SK-N-MC (cell line): ENCODE data around the gene CCDC33.

Experiments
- DNase-seq: peaks from one replicate; pipeline ENCODE4 v3.0.0-alpha.2; 2011; ENCODE audit warnings: low read depth, low spot score
- H3K27ac ChIP-seq: fragments of 200-600 bp; sonication (generic); 2 replicates; pipeline ENCODE4 v1.5.1; 2016; ENCODE audit warnings: mixed run types
- H3K36me3 ChIP-seq: fragments of 200-600 bp; sonication (generic); 2 replicates; pipeline ENCODE4 v1.6.1; 2017; ENCODE audit warnings: antibody characterized with exemption, low read length, mixed read lengths; ENCODE audit not compliant: insufficient read depth
- H3K4me3 ChIP-seq: fragments of 200-600 bp; sonication (generic); 2 replicates; pipeline ENCODE4 v1.5.1; 2016
- H3K9ac ChIP-seq: fragments of 200-600 bp; sonication (generic); 2 replicates; pipeline ENCODE4 v1.8.0; 2017; ENCODE audit warnings: mixed run types, mixed read lengths; ENCODE audit not compliant: insufficient read length
- H3K9me3 ChIP-seq: fragments of 200-600 bp; sonication (generic); 2 replicates; pipeline ENCODE4 v1.6.1; 2017; ENCODE audit warnings: low read depth, mild to moderate bottlenecking, antibody characterized with exemption, low read length, moderate library complexity, mixed read lengths
- EZH2 ChIP-seq: fragments of 200-600 bp; sonication (generic); IDR thresholded peaks from one replicate; pipeline ENCODE4 v1.6.1; 2017; ENCODE audit warnings: antibody characterized with exemption
- FOXP2 ChIP-seq: optimal IDR thresholded peaks from 2 replicates; pipeline ENCODE3; 2011; ENCODE audit warnings: mild to moderate bottlenecking, moderate library complexity; ENCODE audit not compliant: insufficient read depth; ENCODE audit errors: extremely low read length, control extremely low read depth
- POLR2AphosphoS5 ChIP-seq: IDR thresholded peaks from 2 replicates; pipeline ENCODE4 v1.6.1; 2012; ENCODE audit warnings: mild to moderate bottlenecking, low read depth, low read length, borderline replicate concordance

The CCDC33 gene

GRCh38 chr15:74362482-74362881 lies 126.4 kb downstream of the CCDC33 start:
- Histone ChIP-seq H3K36me3 (no peaks in the 10 kb centered on the region), H3K4me3 (no peak overlapping the region), H3K9ac (no peak overlapping the region), H3K27ac (no peak overlapping the region), H3K9me3 (no peaks in the 10 kb centered on the region)
- DNase-seq: no peak
- no peak for TF ChIP-seq FOXP2
- TF ChIP-seq EZH2: no peak
- TF ChIP-seq POLR2AphosphoS5: no peak

- H3K36me3 ChIP-seq: no peaks in the 10 kb centered on the region
- H3K4me3 ChIP-seq: no peak overlapping the region
- H3K27ac ChIP-seq: no peak overlapping the region
- DNase-seq: no peak
- no peak overlapping the region for H3K9ac ChIP-seq
- no peaks in the 10 kb centered on the region for H3K9me3 ChIP-seq
- TF ChIP-seq POLR2AphosphoS5 (no peak), EZH2 (no peak), FOXP2 (no peak)
Measured at GRCh38 chr15:74364936-74365597, 128.9 kb downstream of the CCDC33 start.

DNA sequence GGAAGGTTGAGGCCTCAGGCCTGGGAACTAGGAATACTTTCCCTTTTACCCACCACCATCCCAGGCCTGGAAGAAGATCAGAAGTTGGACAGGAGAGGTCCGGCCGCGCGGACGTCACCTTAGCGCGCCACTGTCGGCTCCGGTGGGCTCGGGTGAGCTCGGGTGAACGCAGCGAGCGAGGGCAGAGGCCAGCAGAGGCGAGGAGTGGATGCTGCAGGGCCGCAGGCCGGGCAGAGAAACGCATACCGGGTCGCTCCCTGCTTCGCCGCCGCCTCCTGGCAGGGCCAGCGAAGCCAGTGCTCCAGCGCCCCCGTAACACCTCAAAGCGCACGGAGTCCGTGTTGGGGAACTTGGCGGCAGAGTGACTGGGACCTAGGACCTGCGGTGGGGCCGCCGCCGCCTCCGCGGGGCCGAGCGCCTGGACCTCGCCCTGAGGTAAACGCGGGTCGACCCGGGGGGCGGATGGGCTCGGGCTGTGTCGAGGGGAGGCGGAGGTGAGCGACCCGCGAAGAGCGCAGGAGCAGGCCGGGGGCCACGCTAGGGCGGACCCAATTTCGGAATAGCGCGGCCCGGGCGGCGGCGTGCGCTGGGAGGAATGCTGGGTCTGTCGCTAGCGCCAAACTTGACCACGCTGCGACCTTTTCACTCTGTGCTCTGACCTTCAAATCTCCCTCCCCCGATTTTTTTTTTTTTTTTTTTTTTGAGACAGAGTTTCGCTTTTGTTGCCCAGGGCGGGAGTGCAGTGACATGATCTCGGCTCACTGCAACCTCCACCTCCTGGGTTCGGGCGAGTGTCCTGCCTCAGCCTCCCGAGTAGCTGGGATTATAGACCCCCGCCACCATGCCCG lies 129.7 kb downstream of the CCDC33 start:
- H3K9me3 ChIP-seq: no peaks in the 10 kb centered on the region
- H3K36me3 ChIP-seq: no peaks in the 10 kb centered on the region
- no peak for DNase-seq
- H3K4me3 ChIP-seq: no peak overlapping the region
- TF ChIP-seq FOXP2 (no peak), EZH2 (no peak), POLR2AphosphoS5 (no peak)
- no peak overlapping the region for H3K27ac ChIP-seq
- H3K9ac ChIP-seq: no peak overlapping the region

- no peak for DNase-seq
- no peaks in the 10 kb centered on the region for H3K9me3 ChIP-seq
- no peak within 1 kb of the TSS for H3K27ac ChIP-seq
- H3K36me3 ChIP-seq: no peaks in the 10 kb centered on the region
- no peak within 1 kb of the TSS for H3K4me3 ChIP-seq
- TF ChIP-seq EZH2 (no peak), FOXP2 (no peak), POLR2AphosphoS5 (no peak)
- H3K9ac ChIP-seq: no peak within 1 kb of the TSS
Measured at GRCh38 chr15:74367296-74367854, 131.2 kb downstream of the CCDC33 start, which contains the start of gene CYP11A1. TSS of gene CYP11A1 (minus strand) at chr15:74367646. CDS start at chr15:74367585, 61 bp downstream.

GRCh38 chr15:74368121-74368520 lies 132.0 kb downstream of the CCDC33 start:
- Histone ChIP-seq H3K9me3 (no peaks in the 10 kb centered on the region), H3K27ac (no peak overlapping the region), H3K9ac (no peak overlapping the region), H3K36me3 (no peaks in the 10 kb centered on the region), H3K4me3 (no peak overlapping the region)
- TF ChIP-seq FOXP2 (no peak), POLR2AphosphoS5 (no peak), EZH2 (no peak)
- no peak for DNase-seq

DNA sequence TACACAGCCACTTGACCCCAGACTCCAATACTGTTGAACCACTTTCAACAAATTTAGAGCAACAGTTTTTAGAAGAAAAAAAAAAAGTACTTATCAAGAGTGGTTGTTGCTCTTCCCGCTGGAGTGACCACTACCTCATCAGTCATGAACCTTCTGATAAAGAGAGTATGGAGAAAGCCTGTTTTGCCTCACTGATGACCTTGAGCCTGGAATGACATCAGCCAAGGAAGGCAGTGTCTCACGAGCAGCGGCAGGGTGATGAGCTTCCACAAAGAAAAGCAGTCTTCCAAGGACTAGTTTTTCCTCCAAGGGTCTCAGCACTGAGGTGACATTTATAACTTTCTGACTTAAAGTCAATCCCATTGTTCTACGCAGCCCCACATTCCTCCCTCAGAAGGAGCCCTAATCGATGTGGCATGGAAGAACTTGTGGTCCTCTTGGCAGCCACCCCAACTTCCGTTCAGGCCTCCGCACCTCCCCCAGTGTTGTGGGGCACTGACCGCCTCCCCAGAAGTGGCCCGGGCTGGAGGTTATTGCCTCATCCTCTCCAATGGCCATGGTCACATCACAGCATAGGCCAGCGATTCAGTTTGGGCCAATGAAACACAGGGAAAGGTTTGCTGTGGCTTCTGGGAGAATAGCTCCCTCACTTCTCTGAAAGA lies 133.1 kb downstream of the CCDC33 start:
- no peak overlapping the region for H3K27ac ChIP-seq
- no peaks in the 10 kb centered on the region for H3K36me3 ChIP-seq
- TF ChIP-seq EZH2 (no peak), POLR2AphosphoS5 (no peak), FOXP2 (no peak)
- no peaks in the 10 kb centered on the region for H3K9me3 ChIP-seq
- DNase-seq: no peak
- no peak overlapping the region for H3K4me3 ChIP-seq
- H3K9ac ChIP-seq: no peak overlapping the region

GRCh38 chr15:74369756-74370155 lies 133.6 kb downstream of the CCDC33 start:
- H3K9me3 ChIP-seq: no peaks in the 10 kb centered on the region
- H3K4me3 ChIP-seq: no peak overlapping the region
- H3K36me3 ChIP-seq: no peaks in the 10 kb centered on the region
- DNase-seq: no peak
- TF ChIP-seq POLR2AphosphoS5: no peak
- TF ChIP-seq EZH2: no peak
- TF ChIP-seq FOXP2: no peak
- H3K27ac ChIP-seq: no peak overlapping the region
- no peak overlapping the region for H3K9ac ChIP-seq

- no peak overlapping the region for H3K27ac ChIP-seq
- H3K36me3 ChIP-seq: no peaks in the 10 kb centered on the region
- no peak for TF ChIP-seq EZH2
- TF ChIP-seq POLR2AphosphoS5: no peak
- TF ChIP-seq FOXP2: no peak
Measured at GRCh38 chr15:74370471-74370870, 134.3 kb downstream of the CCDC33 start.

More at GRCh38 chr15:74370471-74370870, 134.3 kb downstream of the CCDC33 start:
- no peak for DNase-seq
- no peaks in the 10 kb centered on the region for H3K9me3 ChIP-seq
- H3K9ac ChIP-seq: no peak overlapping the region
- H3K4me3 ChIP-seq: no peak overlapping the region
